Activated CD8-positive, alpha-beta T cell treated with anti-CD3 and anti-CD28 coated beads for 36 hours (primary cell): ENCODE measurements around the gene SNX18. TPM values are rescaled to one million over a fixed set of nuclear protein-coding genes. Genes with fewer than 3 reads are reported as not detected.

ENCODE experiments used
- ATAC-seq: fragments of 200-7000 bp; cut with Tn5 transposase; one replicate; pipeline ENCODE4 v1.10.0; 2021; ENCODE audit warnings: mild to moderate bottlenecking, moderate library complexity
- CTCF ChIA-PET: fragments of 350-600 bp; sonication (Branson Sonifier 250); formaldehyde crosslinking; loops from one replicate; lab custom pipeline; 2021; ENCODE audit warnings: antibody characterized with exemption; lab: Charles Lee
- POLR2A ChIA-PET: fragments of 350-600 bp; sonication (Branson Sonifier 250); formaldehyde crosslinking; loops from one replicate; lab custom pipeline; 2021; ENCODE audit warnings: antibody characterized with exemption; lab: Charles Lee
- DNase-seq: peaks from one replicate; pipeline ENCODE4 v3.0.0-alpha.2; 2020
- H3K27ac Mint-ChIP-seq: one replicate; pipeline ENCODE4 v1.8.0; 2021; ENCODE audit warnings: mild to moderate bottlenecking, mixed read lengths
- H3K27me3 Mint-ChIP-seq: one replicate; pipeline ENCODE4 v1.8.0; 2021; ENCODE audit warnings: mixed read lengths
- H3K36me3 Mint-ChIP-seq: one replicate; pipeline ENCODE4 v1.8.0; 2021; ENCODE audit warnings: low read depth, mixed read lengths
- H3K4me1 Mint-ChIP-seq: one replicate; pipeline ENCODE4 v1.8.0; 2021; ENCODE audit warnings: low read depth, mixed read lengths
- H3K4me3 Mint-ChIP-seq: one replicate; pipeline ENCODE4 v1.8.0; 2021; ENCODE audit warnings: mild to moderate bottlenecking, moderate library complexity, mixed read lengths
- H3K9me3 Mint-ChIP-seq: one replicate; pipeline ENCODE4 v1.8.0; 2021; ENCODE audit warnings: mixed read lengths
- intact Hi-C: fragments of 100-400 bp; cut with micrococcal nuclease; formaldehyde crosslinking; loops from one replicate; pipeline ENCODE4 v1.10.0; 2022
- total RNA-seq, 2 experiments: library from RNA; stranded (reverse); gene quantifications; one replicate each; pipeline ENCODE4 v1.2.3, GENCODE V29; 2021
- TF ChIP-seq, protein P1 (sequence below): fragments of 200-600 bp; IDR thresholded peaks from one replicate; pipeline ENCODE4 v1.8.0; 2022; ENCODE audit warnings: antibody characterized with exemption, mild to moderate bottlenecking

Gene SNX18
- total RNA-seq, 2 experiments from 2014 or later: 5.9 to 6.8 TPM

DNA sequence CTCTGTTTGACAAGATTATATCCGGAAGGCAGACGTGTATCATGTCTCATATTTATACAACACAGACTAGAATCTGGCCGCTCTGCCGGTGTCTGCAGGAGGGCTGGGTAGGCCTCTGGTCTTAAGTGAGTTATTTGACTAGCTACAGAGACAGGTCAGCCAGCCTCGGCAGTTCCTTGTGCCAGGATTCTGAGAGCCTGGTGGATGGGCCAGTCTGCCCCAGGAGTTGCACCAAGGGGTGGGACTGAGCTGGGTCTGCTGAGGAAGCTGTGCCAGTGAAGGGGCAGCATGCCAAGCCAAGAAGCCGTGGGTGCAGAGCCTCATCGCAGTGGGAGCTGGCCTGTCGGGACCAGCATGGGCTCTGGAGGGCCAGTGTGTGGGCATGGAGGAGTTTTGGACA, 7.1 kb downstream of the SNX18 start:
- no peaks in the 10 kb centered on the region for H3K9me3 Mint-ChIP-seq
- DNase-seq (no peak), ATAC-seq (no peak)
- no peak overlapping the region for H3K27ac Mint-ChIP-seq
- intact Hi-C loops: loop anchor here (5.0 kb wide), 2 partner anchors 123 to 343 kb away; no protein-coding TSS in a partner anchor
- peaks cover under 1% of the 10 kb centered on the region for H3K36me3 Mint-ChIP-seq
- ChIA-PET CTCF (interaction anchor here (1.2 to 3.6 kb wide), 4 partner anchors 35 to 420 kb away, joined by 4 to 21 read pairs (median 5); no protein-coding TSS in a partner anchor), POLR2A (interaction anchor here (0.6 to 1.0 kb wide), 2 partner anchors 133 to 358 kb away, joined by 3 to 4 read pairs; no protein-coding TSS in a partner anchor)
- peaks cover 47% of the 10 kb centered on the region for H3K4me1 Mint-ChIP-seq
- no peaks in the 10 kb centered on the region for H3K27me3 Mint-ChIP-seq
- TF ChIP-seq, protein P1, sequence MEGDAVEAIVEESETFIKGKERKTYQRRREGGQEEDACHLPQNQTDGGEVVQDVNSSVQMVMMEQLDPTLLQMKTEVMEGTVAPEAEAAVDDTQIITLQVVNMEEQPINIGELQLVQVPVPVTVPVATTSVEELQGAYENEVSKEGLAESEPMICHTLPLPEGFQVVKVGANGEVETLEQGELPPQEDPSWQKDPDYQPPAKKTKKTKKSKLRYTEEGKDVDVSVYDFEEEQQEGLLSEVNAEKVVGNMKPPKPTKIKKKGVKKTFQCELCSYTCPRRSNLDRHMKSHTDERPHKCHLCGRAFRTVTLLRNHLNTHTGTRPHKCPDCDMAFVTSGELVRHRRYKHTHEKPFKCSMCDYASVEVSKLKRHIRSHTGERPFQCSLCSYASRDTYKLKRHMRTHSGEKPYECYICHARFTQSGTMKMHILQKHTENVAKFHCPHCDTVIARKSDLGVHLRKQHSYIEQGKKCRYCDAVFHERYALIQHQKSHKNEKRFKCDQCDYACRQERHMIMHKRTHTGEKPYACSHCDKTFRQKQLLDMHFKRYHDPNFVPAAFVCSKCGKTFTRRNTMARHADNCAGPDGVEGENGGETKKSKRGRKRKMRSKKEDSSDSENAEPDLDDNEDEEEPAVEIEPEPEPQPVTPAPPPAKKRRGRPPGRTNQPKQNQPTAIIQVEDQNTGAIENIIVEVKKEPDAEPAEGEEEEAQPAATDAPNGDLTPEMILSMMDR: no peak
- no peak overlapping the region for H3K4me3 Mint-ChIP-seq

DNA sequence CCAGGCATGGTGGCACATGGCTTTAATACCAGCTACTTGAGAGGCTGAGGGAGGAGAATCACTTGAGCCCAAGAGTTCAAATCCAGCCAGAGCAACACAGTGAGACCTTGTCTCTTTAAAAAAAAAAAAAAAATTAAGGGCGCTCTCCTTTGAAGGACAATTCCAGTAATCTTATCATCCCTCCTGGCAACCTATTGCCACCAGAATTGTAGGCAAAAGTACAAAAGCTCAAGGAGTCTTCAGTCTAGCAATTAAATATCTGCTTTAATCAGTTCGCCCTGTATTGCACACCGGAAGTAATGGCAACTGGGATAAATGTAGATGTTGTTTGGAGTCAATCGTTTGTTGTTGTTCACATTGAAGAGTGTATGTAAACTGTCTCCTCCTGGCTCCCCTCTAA, 7.7 kb downstream of the SNX18 start:
- Mint-ChIP-seq H3K4me1 (peaks cover 47% of the 10 kb centered on the region), H3K27ac (no peak overlapping the region), H3K27me3 (no peaks in the 10 kb centered on the region), H3K36me3 (no peaks in the 10 kb centered on the region), H3K4me3 (no peak overlapping the region), H3K9me3 (no peaks in the 10 kb centered on the region)
- ATAC-seq (no peak), DNase-seq (no peak)
- TF ChIP-seq, protein P1: no peak
- ChIA-PET CTCF (interaction anchor here (0.9 to 3.6 kb wide), 4 partner anchors 8 to 419 kb away, joined by 3 to 21 read pairs (median 5); no protein-coding TSS in a partner anchor), POLR2A (interaction anchor here (0.6 kb wide), 1 partner anchor 357 kb away, joined by 4 read pairs; no protein-coding TSS in a partner anchor)
- intact Hi-C loops: no loop called here

DNA sequence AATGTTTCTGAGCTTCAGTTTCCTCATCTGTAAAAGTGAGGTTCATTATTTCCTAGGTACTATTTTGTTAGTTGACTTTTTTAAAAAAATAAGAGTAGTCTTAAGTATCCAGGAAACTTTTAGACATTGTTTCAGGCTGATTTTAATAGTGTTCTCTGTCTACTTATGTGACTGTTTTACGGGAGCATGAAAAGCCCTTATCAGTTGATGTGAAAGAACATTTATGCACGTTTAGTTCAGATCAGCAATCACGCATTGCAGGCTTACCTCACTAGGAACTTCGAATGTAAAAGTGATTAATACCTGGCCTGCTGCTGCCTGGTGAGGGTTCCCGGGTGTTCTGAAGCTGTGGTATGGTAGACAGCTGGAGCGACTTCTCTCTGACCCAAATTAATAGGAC, 8.1 kb downstream of the SNX18 start:
- no peaks in the 10 kb centered on the region for H3K27me3 Mint-ChIP-seq
- H3K4me1 Mint-ChIP-seq: peaks cover 45% of the 10 kb centered on the region
- ATAC-seq (no peak), DNase-seq (no peak)
- H3K4me3 Mint-ChIP-seq: no peak overlapping the region
- TF ChIP-seq, protein P1: no peak
- CTCF ChIA-PET: interaction anchor here (0.9 to 3.6 kb wide), 5 partner anchors 9 to 419 kb away, joined by 3 to 21 read pairs (median 6); no protein-coding TSS in a partner anchor
- no peak overlapping the region for H3K27ac Mint-ChIP-seq
- intact Hi-C loops: no loop called here
- no peaks in the 10 kb centered on the region for H3K36me3 Mint-ChIP-seq
- H3K9me3 Mint-ChIP-seq: no peaks in the 10 kb centered on the region
- POLR2A ChIA-PET: no interaction called here

DNA sequence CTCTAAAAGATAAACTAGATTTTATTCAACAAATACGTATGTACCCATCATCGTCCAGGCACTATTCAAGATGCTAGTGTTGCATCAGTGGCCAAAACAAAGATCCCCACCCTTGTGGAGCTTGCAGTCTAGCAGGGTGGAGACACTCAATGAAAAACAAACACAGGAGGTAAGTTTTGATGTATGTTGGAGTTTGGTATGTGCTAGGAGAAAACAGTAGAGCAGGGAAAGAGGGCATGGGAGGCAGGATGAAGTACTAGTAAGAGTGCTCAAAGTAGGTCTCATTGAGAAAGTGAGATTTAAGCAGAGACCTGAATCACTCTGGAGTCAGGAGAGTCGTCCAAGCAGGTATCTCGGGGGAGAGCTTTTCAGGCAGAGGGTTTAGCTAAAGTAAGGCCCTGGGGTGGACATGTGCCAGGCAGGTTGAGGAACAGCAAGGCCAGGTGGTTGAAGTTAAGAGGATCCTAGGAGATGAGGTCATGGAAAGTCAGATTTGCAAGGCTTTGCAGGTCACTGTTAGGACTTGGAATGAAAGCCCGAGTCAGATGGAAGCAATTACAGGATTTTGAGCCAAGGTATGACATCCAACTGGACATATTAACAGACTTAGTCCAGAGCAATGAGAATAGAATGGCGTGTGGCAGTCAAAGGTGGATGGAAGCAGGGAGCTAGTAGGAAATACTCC, 9.2 kb downstream of the SNX18 start:
- Mint-ChIP-seq H3K27me3 (no peaks in the 10 kb centered on the region), H3K27ac (no peak overlapping the region), H3K4me3 (no peak overlapping the region), H3K4me1 (peaks cover 48% of the 10 kb centered on the region), H3K9me3 (no peaks in the 10 kb centered on the region), H3K36me3 (peaks cover 2% of the 10 kb centered on the region)
- intact Hi-C loops: no loop called here
- ATAC-seq (no peak), DNase-seq (no peak)
- POLR2A ChIA-PET: no interaction called here
- CTCF ChIA-PET: interaction anchor here (1.0 to 2.2 kb wide), 3 partner anchors 132 to 341 kb away, joined by 3 to 10 read pairs (median 6); no protein-coding TSS in a partner anchor
- TF ChIP-seq, protein P1: no peak
